Stimulated activated CD4-positive, alpha-beta T cell treated with anti-CD3 and anti-CD28 coated beads, Interleukin-1b, Interleukin-23, amount 100 ng/mL, for 4 hours (primary cell): ENCODE data around the gene SEMA3C.

Experiments
- DNase-seq, 2 donors: peaks; one replicate each; pipeline ENCODE4 v3.0.0-alpha.2; 2020; ENCODE audit warnings: low read depth in 2 of 2

SEMA3C gene

DNA sequence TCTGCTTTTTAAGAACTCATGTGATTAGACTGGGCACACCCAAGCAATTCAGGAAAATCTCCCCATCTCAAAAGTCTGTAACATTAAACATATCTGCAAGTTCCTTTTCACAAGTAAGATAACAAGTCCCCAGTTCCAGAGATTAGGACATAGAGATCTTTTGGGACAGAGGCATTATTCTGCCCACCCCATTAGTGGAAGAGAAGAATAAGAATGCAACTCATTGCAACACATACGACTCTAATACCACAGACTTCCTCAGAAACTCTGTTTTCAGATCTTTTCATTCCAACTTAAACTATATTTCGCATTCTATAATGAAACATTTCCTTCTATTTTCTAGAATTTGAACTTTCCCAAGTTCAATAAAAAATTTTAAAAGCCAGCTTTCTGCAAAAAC, 137.7 kb downstream of the SEMA3C start:
- no peak for DNase-seq

DNA sequence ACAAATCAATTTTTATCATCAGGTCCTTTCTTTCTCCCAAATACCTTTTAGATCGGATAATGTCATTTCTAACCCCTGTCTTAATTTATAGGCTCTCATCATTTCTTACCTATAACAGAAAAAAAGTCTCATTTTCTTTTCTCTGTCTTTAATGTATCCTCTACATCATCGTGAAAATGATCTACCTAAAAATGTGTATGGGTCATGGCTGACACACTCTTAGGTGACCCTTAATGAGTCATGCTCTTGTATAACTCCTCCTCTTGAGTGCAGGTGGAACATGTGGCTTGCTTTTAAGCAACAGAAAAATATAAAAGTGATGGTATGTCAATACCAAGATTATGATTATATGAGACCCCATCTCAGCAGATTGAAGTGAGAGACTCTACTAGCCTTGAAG, 139.4 kb downstream of the SEMA3C start:
- no peak for DNase-seq

DNA sequence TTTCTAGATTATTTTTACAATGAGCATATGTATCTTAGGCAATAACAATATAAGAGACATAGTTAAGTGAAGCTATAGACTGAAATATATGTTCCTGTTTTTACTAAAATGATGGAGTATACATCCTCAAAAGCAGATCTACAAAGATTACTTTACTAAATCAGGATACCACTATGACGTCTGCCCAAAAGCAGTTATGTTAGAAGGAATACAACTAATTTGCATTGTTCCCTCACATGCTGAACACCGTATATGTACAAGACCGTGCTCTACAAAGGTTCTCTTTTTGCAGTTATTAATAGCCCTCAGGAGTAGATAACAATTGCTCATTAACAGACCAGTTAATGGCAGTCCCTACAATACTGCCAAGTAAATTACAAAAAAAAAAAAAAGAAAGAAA, 143.0 kb downstream of the SEMA3C start:
- DNase-seq, result no peak

DNA sequence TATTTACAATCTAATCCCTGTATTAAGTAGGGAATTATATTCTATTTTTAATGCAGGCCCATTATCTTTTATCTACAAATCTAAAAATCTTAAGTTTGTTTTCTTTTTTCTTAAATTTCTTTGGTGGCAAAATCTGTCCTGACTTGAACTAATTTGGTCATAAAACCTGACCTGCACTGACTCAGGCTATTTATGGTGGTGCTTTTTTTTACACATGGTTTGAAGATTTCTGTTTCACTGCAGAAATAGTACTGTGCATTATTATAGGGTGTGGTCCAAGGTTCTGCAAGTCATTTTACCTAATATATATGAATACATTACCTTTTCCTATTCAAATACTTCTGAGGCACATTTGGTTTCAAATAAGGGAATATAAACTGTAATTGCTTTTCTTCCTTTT, 143.4 kb downstream of the SEMA3C start:
- DNase-seq, result no peak

DNA sequence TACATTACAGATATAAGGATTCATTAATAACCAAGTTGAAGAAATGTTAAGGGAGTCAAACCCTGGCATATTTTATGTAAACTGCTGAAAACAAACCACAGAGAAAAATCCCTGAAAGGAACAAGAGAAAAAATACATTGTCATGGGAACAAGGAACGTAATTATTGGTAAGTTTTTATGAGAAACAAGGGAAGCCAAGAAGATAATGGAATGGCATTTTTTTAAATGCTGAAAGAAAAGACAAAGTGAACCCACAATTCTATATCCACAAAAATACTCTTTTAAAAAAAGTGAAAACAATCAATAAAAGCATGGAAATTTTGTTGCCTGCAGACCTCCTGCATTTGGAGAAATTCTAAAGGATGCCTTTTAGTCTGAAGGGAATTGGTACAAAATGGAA, 144.0 kb downstream of the SEMA3C start:
- no peak for DNase-seq

DNA sequence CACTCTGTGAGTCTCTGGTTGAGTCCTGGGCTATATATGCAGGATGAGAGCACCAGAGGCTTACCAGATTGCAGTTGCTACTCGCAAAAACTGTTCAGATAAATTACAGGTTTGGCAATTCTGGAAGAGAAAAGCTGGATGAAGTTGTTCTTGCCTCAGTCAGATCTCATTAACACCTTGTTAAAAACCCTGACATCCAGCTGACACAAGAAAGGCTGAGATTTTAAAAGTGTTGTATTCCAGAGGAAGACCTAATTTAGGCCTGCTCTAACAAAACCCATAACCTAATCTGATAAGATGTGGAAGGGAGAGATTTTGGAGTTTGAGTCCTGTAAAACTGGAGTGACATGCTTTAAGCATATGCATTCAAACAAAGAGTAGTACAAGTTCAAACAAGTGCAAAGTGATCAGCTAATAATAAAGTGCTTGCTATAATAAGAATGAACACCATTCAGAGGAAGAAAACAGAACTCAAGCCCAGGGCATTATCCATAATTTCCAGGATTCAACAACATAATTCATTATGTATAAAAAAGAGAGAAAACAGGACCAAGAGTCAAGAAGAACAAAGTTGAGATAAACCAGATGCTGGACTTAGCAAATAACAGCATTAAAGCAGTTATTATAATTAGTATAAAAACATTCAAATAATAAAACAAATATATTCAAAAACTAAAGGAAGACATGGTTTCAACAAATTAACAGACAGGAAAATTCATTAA, 144.9 kb downstream of the SEMA3C start:
- no peak for DNase-seq

DNA sequence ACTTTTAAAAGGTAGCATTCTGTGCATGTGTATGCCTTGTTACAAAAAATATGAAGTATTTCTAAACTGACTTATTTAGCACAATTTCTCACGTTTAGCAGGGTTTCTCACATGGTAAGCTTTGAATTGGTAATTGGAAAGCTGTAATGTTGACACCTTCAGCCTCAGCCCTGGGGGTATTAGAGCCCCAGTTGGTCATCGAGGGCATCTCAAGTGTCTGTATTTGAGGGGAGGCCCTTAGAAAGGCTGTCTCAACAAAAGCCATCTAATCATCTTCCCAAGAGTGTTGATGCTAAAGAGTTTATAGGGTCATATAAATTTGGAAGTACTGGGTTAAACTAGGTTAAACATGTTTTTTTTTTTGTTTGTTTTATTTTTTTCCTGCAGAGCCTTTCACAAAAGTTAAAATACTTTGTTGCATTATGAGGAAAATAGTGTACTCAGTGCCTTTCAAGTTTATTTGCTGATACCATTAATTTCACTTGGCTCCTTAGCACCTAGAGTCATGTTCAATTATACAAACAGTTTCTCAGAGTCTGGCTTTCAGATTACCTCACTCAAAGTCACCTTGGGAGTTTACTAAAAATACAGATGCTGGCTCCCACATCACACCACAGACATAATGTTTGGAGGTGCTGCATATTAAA, 146.4 kb downstream of the SEMA3C start:
- no peak for DNase-seq

DNA sequence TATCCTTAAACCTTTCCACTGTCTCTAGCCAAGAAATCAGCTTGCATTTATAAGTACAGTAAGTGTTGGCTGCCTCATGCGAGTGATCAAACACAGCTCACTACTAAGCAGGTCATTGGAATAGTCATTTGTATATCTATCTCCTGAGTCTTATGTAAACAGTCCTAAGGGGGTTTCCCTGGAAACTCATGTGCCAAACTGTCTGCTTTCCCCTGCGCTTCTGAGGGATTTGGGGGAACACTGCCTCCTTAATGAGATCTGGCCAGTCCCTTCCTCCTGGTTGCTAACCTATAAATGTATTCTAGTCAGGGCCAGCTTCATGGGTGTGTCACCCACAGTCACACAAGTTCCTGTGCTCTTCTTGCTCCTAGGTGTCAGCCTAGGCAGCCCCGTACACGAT, 147.3 kb downstream of the SEMA3C start:
- no peak for DNase-seq

DNA sequence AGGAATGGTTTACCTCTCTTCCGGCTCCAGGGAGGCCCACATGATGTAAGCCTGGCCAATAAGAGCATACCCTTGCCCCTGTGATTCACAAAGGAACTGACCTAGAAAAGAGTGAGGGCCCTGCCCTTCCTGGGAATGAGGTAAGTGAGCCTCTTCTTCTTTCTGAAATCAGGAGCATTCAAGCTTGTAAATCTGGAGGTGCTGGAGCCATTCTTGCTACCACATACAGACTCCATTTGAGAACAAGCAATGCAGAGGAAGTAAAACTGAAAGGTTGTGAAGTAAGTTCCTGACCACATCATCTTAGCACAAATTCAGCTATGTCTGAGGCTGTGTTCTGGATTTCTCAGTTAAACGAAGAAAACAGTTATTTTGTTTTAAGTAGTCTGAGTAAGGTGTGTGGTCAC, 148.2 kb downstream of the SEMA3C start:
- no peak for DNase-seq

DNA sequence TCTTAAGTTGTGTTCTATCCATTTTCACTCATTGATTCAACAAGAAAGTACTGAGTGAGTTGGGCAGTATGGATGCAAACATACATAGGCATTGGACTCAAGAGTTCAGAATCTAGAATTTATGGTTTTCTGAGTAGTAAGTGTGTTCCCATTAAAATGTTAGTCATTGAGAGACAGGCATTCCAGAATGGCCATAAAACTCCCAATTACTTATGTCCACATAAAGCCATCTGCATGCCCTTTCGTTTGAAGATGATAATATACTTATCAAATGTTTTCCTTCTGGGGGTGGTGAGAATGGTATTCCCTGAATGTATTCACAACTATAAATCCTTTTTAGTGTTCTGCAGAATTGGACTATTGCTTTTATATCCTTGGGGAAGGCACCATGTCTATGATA, 148.8 kb downstream of the SEMA3C start:
- no peak for DNase-seq

DNA sequence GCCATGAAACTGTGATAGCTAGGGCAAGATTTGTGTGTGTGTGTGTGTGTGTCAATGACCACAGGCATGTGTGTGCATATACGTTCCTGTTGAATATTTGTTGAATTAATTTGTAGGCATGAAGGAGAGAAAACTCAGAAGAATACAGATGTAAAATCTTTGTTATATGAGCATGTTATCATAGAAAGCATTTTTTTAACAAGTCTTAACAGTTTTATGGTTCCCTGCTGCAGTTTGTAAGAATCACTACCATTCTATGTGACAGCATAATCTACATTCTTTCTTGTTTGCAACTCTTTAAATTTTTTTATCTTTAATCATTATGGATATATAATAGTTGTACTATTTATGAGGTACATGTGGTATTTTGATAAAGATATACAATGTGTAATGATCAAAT, 150.1 kb downstream of the SEMA3C start:
- DNase-seq, result no peak

DNA sequence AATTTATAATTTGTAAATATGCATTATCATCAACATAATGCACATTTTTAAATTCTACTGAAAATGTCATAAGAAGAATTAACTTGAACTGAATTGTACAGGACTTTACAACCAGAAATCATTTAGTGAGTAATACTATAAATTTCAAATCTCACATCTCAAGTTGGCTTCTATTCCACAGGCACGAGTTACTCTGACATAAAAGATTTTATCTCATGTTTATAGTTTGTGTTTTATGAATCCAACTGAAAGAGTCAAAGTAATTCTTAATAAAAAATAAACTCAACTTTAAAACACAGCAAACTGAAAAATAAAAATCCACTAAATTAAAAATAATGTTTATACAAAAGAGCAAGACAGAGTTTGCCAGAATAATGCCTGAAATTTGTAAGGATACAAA, 151.2 kb downstream of the SEMA3C start:
- DNase-seq, result no peak

DNA sequence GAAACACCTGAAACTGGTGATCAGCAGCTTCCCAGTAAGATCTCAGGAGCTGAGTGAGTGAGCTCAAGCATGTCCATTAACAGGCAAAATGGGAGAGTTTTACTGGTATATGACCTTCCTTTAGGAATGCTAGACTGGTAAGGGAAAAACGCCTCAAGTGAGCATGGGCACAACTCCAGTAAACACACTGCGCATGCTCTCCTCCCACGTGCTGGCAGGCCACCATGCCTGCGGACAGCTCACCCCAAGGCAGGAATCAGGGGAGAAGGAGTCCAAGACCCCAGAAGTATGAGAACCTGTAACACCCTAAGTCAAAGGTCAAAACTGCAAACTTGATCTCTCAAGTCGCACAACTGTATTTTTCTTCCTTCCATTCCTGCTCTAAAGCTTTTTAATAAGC, 152.1 kb downstream of the SEMA3C start:
- DNase-seq, result no peak

DNA sequence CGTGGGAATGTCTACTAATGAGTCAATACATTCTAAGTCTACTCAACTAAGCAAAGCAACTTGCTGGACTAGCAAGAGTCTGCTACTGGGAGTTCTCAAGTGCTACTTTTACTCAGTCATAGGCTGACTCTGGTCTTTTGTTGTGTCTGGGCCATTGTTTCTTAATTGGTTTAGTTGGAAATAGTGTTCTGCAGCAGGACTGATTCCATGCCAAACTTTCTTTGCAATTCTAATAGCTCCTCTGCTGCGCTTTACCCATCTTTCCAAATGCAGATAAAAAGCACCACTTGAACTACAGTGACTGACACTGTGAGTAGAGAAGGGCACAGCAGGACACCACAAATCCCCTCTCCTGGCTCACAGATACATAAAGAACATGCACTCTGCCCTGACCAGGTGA, 154.7 kb downstream of the SEMA3C start:
- no peak for DNase-seq

DNA sequence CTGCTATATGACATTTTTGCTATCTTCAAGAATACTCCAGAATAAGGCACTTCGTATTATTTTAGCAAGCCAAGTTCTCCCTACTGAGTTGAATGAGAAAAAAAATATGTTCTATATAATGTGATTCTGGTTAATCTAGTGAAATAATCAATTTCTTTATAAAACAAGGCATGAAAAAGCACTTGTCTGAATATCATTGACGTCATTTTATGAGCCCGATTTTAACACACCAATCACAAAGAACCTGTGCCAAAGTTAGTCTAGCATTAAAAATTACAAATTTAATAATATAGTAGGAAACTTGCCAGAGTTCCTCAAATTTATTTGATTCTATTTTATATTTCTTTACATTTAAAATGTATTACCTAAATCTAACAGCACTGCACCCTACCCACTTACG, 155.1 kb downstream of the SEMA3C start:
- DNase-seq, result no peak

DNA sequence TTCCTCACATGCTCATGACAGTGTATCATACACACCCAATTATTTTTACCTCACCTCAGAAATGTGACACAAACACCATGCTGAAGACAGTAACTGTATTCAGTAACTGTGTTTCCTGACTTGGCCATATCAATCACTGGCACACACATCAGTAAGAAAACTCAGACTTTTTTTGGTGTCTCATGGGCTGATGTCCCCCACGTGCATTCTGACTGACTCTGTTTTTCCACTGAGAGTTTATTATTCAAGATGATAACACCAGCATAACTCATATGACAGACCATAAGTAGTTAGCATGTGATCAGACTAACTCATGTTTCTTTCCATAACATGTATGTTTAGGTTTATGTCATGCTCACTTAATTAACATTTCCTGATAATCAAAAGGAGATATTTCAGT, 155.6 kb downstream of the SEMA3C start:
- DNase-seq, result no peak

DNA sequence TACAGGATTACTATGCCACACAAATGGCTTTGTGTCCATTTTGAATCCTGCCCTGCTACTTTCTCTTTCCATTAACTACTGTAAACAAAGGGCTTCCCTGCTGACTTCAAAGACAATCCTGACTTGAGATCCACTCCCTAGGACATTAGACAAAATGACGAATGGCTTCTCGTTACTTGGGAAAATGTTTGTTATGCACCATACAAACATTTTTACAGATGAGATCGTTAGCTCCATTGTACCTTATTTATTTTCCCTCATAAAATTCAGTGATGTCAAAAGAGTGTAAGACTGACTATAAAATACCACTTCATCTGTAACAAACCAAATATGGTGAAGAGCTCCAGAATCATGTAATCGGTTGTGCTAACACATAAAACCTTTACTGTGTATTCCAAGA, 158.6 kb downstream of the SEMA3C start:
- DNase-seq, result no peak

DNA sequence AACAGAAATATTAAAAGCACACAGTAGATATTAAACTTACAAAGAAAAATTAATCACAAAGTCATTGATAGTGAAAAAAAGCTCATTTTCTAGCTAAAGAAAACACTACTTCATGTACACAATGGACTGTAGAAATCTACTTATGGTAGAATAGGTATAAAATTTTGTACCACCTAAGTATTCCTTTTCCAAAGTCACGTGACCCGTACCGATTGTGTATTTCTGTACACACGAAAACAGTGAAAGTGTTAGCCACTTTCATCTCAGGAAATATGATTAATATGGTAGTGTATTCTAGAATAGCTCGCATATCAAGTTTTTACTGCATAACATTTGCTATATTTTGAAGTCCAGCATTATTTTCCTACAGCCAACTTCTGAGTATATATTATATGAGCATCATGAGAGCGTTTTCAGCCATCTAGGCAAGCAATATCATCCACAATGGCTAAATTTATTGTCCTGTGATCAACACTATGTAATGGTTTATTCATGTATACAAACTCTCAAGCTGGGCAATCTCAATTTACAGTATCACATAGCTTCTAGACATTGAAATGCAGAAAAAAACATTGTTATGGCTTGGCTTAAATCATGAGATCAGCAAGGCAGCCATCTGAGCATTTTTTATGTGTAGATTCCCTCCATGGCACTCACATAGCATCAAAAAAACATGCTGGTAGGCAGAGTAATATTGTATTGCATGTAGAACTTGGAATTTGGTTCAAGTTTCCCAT, 165.7 kb downstream of the SEMA3C start:
- no peak for DNase-seq

DNA sequence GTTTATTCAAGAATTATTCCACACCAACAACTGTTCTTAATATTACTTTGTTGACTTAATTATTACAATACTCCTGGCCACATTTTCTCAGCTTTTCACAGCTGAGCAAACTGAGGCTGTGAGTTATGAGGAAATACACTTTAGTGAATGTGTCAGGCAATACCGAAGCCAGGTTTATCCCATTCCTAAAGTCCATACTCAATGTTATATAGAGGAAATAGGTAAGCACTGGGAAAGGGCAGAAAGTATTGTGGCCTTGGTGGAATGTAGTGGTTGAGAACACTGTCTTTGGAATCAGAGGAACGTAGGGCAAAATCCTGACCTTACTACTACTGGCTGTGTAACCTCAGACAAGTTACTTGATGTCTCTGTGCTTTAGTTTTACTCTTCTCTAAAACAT, 169.6 kb downstream of the SEMA3C start:
- no peak for DNase-seq

DNA sequence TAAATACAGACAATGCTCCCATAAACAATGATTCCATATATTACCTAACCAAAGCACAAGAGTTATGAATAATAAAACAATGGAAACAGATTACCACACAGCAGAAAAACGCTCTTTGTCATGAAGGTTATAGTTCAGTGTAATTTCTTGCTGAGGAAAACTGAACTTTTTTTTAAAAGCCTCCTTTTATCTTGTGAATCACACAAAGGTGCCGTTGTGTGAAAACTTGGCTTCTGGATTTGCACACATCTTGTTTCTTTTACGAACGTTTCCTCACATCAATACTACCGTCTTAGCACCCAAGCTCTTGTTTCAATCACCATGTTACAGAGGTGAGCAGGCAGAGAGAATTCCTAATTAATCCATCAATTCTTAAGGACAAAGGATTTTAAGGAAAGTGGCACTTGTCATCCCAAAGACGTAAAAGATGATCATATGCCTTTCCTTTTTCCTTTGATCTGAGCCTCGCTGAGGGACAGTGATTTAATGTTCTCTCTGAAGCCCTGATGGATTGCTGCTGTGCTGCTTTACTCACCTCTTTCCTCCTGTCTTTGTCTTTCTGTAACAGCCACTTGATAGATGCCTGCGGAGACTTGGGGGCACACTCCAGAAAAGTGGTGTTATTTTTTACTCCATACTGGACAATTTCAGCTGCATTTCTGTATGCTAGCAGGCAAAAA, 170.3 kb downstream of the SEMA3C start:
- no peak for DNase-seq

DNA sequence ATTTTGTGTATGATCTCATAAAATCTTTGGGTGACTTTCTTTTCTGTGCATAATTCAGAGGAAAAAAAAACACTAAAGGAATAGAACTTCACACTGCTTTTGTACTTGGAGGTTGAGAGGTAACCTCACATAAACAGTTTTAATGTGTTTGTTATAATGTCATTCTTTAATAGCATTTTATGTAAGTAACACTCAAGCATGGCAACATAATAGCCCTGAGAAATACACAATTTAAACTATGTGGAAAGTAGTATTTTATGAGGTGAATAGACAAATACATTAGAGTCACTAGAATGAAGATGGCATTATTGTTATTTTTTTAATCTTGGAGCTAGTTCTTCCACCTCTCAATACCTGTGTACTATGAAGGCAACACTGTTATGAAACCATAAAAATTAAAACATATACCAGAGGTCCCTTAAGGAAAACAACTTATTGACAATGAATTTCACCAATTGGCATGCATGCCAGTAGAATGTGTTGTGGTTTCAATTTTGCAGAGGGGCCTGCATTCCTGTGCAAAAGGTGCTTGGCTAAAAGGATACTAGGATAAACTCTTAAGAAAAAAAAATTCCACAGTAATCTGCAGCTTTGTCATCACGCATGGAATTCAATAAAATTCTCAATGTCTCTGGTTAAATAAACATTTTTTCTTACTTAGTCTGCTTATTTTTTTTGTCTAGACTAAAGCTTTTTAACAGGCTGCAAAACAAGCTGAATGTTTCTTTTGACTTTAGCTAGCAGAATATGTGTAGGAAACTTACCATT, 177.9 kb downstream of the SEMA3C start:
- DNase-seq, result no peak
